ENCODE measurements around the gene LRP5. TPM values are rescaled to one million over a fixed set of nuclear protein-coding genes. Genes with fewer than 3 reads are reported as not detected.
A peak's percentile ranks its signal among the peaks of the same experiment; 100 is the strongest.
"Not testable (repeated sequence)": the region's sequence is repeated elsewhere in the genome, so short reads cannot be mapped to it uniquely, and the experiment has no call there.

Gene LRP5
- total RNA-seq, 1 donor from 2014 or later = 162 TPM

- DNase-seq (ENCODE audit: extremely low spot score, unreplicated experiment) = no peak
- peaks cover 33% of the 10 kb centered on the region for H3K36me3 Mint-ChIP-seq (ENCODE audit: unreplicated experiment)
- peaks cover 36% of the 10 kb centered on the region for H3K4me1 Mint-ChIP-seq (ENCODE audit: unreplicated experiment)
- no peak for TF ChIP-seq CTCF (IDR thresholded peaks at IDR 0.05)
- H3K27ac Mint-ChIP-seq (ENCODE audit: unreplicated experiment) = no peak overlapping the region
- no peaks in the 10 kb centered on the region for H3K27me3 Mint-ChIP-seq (ENCODE audit: unreplicated experiment)
- H3K9me3 Mint-ChIP-seq (ENCODE audit: unreplicated experiment) = no peaks in the 10 kb centered on the region
- no peak overlapping the region for H3K4me3 Mint-ChIP-seq (ENCODE audit: unreplicated experiment)
Measured at GRCh38 chr11:68444566-68444965, 132.2 kb downstream of the LRP5 start.

- Mint-ChIP-seq H3K27ac (ENCODE audit: unreplicated experiment) (no peak overlapping the region), H3K36me3 (ENCODE audit: unreplicated experiment) (peaks cover 35% of the 10 kb centered on the region), H3K9me3 (ENCODE audit: unreplicated experiment) (no peaks in the 10 kb centered on the region), H3K4me3 (ENCODE audit: unreplicated experiment) (no peak overlapping the region), H3K4me1 (ENCODE audit: unreplicated experiment) (peaks cover 27% of the 10 kb centered on the region), H3K27me3 (ENCODE audit: unreplicated experiment) (no peaks in the 10 kb centered on the region)
- no peak for DNase-seq (ENCODE audit: extremely low spot score, unreplicated experiment)
- no peak for TF ChIP-seq CTCF (IDR thresholded peaks at IDR 0.05)
Measured at GRCh38 chr11:68445531-68446035, 133.2 kb downstream of the LRP5 start.

DNA sequence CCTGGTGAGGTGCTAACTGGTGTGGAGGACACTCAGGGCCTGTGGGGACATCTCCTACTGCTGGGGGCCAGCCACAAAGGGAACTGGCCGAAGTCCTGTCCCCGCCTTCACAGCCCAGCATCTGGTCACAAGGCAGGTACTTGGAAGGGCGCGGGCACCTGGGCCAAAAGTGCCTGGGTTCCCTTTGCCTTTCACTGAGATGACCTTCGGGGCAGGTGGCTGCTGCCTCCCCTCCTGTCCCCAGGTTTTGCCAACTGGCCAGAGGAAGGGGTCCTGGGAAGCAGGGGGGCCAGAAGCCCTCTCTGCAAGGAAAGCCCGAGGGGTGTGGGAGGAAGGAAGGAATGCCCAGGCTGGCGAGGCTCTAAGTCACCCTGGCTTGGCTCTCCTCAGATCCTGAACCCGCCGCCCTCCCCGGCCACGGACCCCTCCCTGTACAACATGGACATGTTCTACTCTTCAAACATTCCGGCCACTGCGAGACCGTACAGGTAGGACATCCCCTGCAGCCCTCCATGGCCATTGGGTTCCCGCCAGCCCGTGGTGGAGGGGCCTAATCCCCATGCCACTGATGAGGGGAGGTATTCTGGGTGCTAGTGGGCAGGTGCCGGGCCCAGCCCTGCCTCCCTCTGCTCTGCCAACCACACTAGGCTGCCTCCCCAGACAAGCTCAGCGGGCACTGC lies 133.8 kb downstream of the LRP5 start:
- Mint-ChIP-seq H3K27ac (ENCODE audit: unreplicated experiment) (no peak overlapping the region), H3K9me3 (ENCODE audit: unreplicated experiment) (no peaks in the 10 kb centered on the region), H3K27me3 (ENCODE audit: unreplicated experiment) (no peaks in the 10 kb centered on the region), H3K4me1 (ENCODE audit: unreplicated experiment) (peaks cover 22% of the 10 kb centered on the region), H3K4me3 (ENCODE audit: unreplicated experiment) (no peak overlapping the region), H3K36me3 (ENCODE audit: unreplicated experiment) (peaks cover 35% of the 10 kb centered on the region)
- no peak for DNase-seq (ENCODE audit: extremely low spot score, unreplicated experiment)
- TF ChIP-seq CTCF (IDR thresholded peaks at IDR 0.05) = no peak

GRCh38 chr11:68447015-68447801 lies 134.8 kb downstream of the LRP5 start:
- H3K4me3 Mint-ChIP-seq (ENCODE audit: unreplicated experiment) = no peak overlapping the region
- peaks cover 32% of the 10 kb centered on the region for H3K36me3 Mint-ChIP-seq (ENCODE audit: unreplicated experiment)
- DNase-seq (ENCODE audit: extremely low spot score, unreplicated experiment) = peak; percentile 93
- no peaks in the 10 kb centered on the region for H3K9me3 Mint-ChIP-seq (ENCODE audit: unreplicated experiment)
- peaks cover 12% of the 10 kb centered on the region for H3K4me1 Mint-ChIP-seq (ENCODE audit: unreplicated experiment)
- no peaks in the 10 kb centered on the region for H3K27me3 Mint-ChIP-seq (ENCODE audit: unreplicated experiment)
- TF ChIP-seq CTCF (IDR thresholded peaks at IDR 0.05) = peak; percentile 94
- H3K27ac Mint-ChIP-seq (ENCODE audit: unreplicated experiment) = no peak overlapping the region

GRCh38 chr11:68447914-68448313 lies 135.5 kb downstream of the LRP5 start:
- H3K27me3 Mint-ChIP-seq (ENCODE audit: unreplicated experiment); DNase-seq (ENCODE audit: extremely low spot score, unreplicated experiment); H3K4me3 Mint-ChIP-seq (ENCODE audit: unreplicated experiment); H3K27ac Mint-ChIP-seq (ENCODE audit: unreplicated experiment); H3K9me3 Mint-ChIP-seq (ENCODE audit: unreplicated experiment); H3K4me1 Mint-ChIP-seq (ENCODE audit: unreplicated experiment): not testable (repeated sequence)
- peaks cover 28% of the 10 kb centered on the region for H3K36me3 Mint-ChIP-seq (ENCODE audit: unreplicated experiment)

Measured in osteocyte (in vitro differentiated cells).